Brain microvascular endothelial cell (primary cell): ENCODE data around the gene FIZ1.

Source experiments
- DNase-seq: peaks from one replicate; pipeline ENCODE4 v3.0.0-alpha.2; 2020
- H3K27ac ChIP-seq: fragments of 250-450 bp; sonication (Bioruptor Pico); 2 replicates; pipeline ENCODE4 v1.5.1; 2020; ENCODE audit warnings: mild to moderate bottlenecking, moderate library complexity
- H3K27me3 ChIP-seq: fragments of 250-450 bp; sonication (Bioruptor Pico); replicated peaks from 2 replicates; pipeline ENCODE4 v1.5.1; 2020; ENCODE audit warnings: mild to moderate bottlenecking
- H3K36me3 ChIP-seq: fragments of 250-450 bp; sonication (Bioruptor Pico); replicated peaks from 2 replicates; pipeline ENCODE4 v1.5.1; 2020; ENCODE audit warnings: mild to moderate bottlenecking
- H3K4me3 ChIP-seq: 2 replicates; pipeline ENCODE4 v1.5.1; 2011; ENCODE audit warnings: low read depth, mild to moderate bottlenecking, control low read depth, low read length, moderate library complexity
- CTCF ChIP-seq: IDR thresholded peaks from 2 replicates; pipeline ENCODE4 v1.5.1; 2011; ENCODE audit warnings: low read depth, mild to moderate bottlenecking, moderate library complexity, low read length, control low read depth, inconsistent platforms; ENCODE audit errors: missing control alignments
- in situ Hi-C: cut with HindIII; loops from 2 replicates; pipeline ENCODE4 v1.10.0; 2017; ENCODE audit warnings: low sequenced_read_pairs, low pct_ligation_motif_present

FIZ1 gene

GRCh38 chr19:55599468-55599841 lies at the start of gene FIZ1:
Gene FIZ1, minus strand, starts transcription at chr19:55599517. Its CDS starts 1,652 bp downstream, at chr19:55597865.
- in situ Hi-C loops = no loop called here
- peaks cover 22% of the 10 kb centered on the region for H3K36me3 ChIP-seq
- peak within 1 kb of the TSS; percentile 98 for H3K27ac ChIP-seq
- peak within 1 kb of the TSS; percentile 79 for H3K4me3 ChIP-seq
- H3K27me3 ChIP-seq = no peaks in the 10 kb centered on the region
- no peak for TF ChIP-seq CTCF
- DNase-seq = peak; percentile 98

- Histone ChIP-seq H3K27me3 (no peaks in the 10 kb centered on the region), H3K27ac (no peak overlapping the region), H3K4me3 (peak overlapping the region; percentile 70), H3K36me3 (peaks cover 8% of the 10 kb centered on the region)
- in situ Hi-C loops = no loop called here
- no peak for DNase-seq
- TF ChIP-seq CTCF = no peak
Observed at GRCh38 chr19:55648585-55649267, 49.4 kb upstream of the FIZ1 start.

GRCh38 chr19:55647732-55648584 lies 48.6 kb upstream of the FIZ1 start, which contains the start of gene CCDC106:
Gene CCDC106, plus strand, starts transcription at chr19:55648212. Its CDS starts 835 bp downstream, at chr19:55649047.
- Histone ChIP-seq H3K36me3 (peaks cover 8% of the 10 kb centered on the region), H3K27ac (peak within 1 kb of the TSS; percentile 70), H3K4me3 (peak within 1 kb of the TSS; percentile 70), H3K27me3 (no peaks in the 10 kb centered on the region)
- DNase-seq = peak; percentile 60
- in situ Hi-C loops = no loop called here
- TF ChIP-seq CTCF = no peak

- H3K4me3 ChIP-seq = peak overlapping the region; percentile 70
- H3K27me3 ChIP-seq = no peaks in the 10 kb centered on the region
- no peak for DNase-seq
- H3K36me3 ChIP-seq = peaks cover 8% of the 10 kb centered on the region
- no peak overlapping the region for H3K27ac ChIP-seq
- in situ Hi-C loops = no loop called here
- TF ChIP-seq CTCF = no peak
Observed at GRCh38 chr19:55646889-55647731, 47.8 kb upstream of the FIZ1 start.

- Histone ChIP-seq H3K27ac (no peak overlapping the region), H3K4me3 (no peak overlapping the region), H3K36me3 (peaks cover 8% of the 10 kb centered on the region), H3K27me3 (no peaks in the 10 kb centered on the region)
- no peak for DNase-seq
- in situ Hi-C loops = no loop called here
- no peak for TF ChIP-seq CTCF
Observed at GRCh38 chr19:55645512-55645881, 46.2 kb upstream of the FIZ1 start.
